GM19023 (cell line): Measurements from ENCODE around the gene MTFP1.
"Not testable (repeated sequence)": the region's sequence is repeated elsewhere in the genome, so short reads cannot be mapped to it uniquely, and the experiment has no call there.

ENCODE experiments used
- ATAC-seq: cut with Tn5 transposase; IDR thresholded peaks from one replicate; pipeline ENCODE4 v1.9.1; 2021; ENCODE audit warnings: mild to moderate bottlenecking, moderate library complexity; ENCODE audit not compliant: unreplicated experiment

Gene MTFP1

GRCh38 chr22:30453731-30454510 lies 28.4 kb downstream of the MTFP1 start:
- no peak for ATAC-seq

GRCh38 chr22:30455075-30455840 lies 29.7 kb downstream of the MTFP1 start:
- ATAC-seq: no peak

GRCh38 chr22:30457981-30458380 lies 32.4 kb downstream of the MTFP1 start:
- ATAC-seq: no peak

DNA sequence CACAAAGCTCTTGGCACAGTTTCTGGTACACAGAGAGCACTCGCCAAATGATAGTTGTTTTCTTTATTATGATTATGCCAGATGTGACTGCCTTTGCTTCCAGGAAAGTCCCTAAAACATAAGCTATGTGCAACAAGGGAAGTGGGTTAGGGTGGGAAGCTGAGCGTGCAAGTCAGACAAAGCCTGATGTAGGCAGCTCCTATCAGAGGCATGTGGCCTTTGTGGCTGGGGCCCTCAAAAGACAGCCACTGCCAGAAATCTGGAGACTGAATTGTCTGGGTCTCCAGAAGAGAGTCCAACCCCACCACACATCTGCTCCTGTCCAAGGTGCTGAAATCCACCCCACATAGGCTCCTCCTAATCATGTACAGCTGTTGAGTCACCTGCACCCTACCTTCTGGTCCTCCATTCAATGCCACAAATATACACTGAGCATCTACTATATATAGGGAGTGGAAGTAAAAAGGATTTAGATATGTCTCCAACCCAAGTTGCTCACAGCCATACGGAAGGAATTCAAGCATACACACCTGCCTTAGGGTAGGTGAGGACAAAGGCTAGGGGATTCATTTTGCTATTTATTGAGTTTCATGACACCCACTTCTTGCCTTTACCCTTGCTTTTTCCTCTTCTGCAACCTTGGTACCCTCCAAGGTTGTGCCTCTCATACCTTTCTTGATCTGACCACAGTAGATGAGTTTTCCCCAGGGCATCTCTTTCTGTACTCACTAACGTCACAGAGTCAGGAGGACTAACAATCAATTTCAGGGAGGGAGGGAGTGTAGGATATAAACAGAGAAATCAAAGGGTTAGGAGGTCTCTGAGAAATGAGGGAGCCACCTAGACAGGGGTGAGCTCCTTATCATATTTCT lies 33.8 kb downstream of the MTFP1 start:
- ATAC-seq: no peak

DNA sequence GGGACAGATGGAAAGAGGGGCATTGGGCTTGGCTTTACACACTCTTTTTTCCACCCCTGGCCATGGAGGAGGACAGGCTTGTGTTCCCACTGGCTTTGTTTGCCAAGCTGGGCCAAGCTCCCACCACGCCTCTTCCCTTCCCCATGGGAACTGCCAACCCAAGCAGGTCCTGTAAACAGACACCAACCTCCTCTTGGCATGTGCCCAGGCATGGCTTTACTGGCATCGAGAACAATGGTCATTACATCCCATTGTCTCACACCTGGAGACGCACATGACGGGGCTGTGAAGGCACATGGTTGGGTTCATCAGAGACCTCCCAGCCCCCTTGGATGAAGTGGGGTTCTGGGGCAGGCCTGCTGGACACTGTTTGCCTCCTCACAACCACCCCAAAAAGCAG lies 34.6 kb downstream of the MTFP1 start:
- no peak for ATAC-seq

DNA sequence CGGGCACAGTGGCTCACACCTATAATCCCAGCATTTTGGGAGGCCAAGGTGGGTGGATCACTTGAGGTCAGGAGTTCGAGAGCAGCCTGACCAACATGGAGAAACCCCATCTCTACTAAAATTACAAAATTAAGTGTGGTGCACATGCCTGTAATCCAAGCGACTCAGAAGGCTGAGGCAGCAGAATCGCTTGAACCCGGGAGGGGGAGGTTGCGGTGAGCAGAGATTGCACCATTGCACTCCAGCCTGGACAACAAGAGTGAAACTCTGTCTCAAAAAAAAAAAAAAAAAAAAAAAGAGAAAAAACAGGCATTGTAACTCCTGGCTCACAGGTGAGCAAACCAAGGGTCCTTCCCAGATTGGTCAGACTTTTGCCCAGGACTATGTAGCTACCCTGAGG lies 35.0 kb downstream of the MTFP1 start:
- ATAC-seq: not testable (repeated sequence)

- ATAC-seq: no peak
These were observed 43.6 kb downstream of the MTFP1 start for GRCh38 chr22:30469165-30469564.

DNA sequence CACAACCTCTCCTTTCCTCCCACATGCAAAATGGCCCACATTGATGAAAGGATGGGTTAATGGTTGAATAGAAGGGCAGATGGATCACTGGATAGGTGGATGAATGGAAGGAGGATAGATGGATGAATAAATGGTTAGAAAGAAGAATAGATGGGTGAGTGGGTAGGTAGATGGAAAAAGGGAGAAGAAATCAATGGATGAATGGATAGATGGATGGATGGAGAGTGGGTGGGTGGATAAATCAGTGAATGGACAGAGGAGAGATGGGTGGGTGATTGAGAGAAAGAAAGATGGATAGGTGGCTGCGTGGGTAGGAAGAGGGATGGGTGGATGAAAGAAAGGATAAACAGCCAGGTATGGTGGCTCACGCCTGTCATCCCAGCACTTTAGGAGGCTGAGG lies 45.1 kb downstream of the MTFP1 start:
- no peak for ATAC-seq

DNA sequence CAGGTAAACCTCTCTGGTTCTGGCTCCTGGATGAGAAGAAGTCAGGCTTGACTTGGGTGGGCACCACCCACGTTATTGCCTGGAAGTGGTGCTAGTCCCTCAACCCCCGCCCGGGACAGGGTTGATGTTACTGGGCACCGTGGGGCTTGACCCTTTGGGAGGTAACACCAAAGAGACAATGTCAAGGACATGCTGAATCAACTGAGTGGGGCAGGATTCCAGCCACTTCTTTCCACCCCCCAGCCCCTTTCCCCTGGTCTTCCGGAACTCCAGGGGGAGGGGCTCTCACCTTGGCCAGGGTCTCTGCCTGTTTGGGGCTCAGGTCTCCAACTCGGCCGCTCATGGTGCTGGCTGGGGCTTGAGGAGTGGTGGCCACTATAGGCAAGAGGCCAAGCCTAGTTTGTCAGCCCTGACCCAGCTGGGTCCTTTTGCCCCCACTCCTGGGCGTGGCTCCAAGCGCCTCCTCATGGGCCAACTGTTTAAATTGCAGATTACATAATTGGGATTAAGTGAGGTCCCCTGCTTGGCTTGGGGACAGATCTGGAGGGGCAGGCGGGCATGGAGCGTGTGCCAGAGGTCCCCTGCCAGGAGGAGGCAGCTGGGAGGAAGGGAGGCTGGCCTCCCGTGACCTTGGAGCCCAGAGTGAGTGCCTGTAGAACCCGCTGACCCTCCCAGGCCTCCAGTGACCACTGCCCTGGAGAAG lies 46.2 kb downstream of the MTFP1 start, which contains the start of gene SEC14L3:
SEC14L3 (minus strand) TSS at position 402 of the 703 bp plus-strand sequence; CDS start at position 343, 59 bp downstream.
- no peak for ATAC-seq

- no peak for ATAC-seq
These were observed 47.6 kb downstream of the MTFP1 start for GRCh38 chr22:30472994-30473720.

DNA sequence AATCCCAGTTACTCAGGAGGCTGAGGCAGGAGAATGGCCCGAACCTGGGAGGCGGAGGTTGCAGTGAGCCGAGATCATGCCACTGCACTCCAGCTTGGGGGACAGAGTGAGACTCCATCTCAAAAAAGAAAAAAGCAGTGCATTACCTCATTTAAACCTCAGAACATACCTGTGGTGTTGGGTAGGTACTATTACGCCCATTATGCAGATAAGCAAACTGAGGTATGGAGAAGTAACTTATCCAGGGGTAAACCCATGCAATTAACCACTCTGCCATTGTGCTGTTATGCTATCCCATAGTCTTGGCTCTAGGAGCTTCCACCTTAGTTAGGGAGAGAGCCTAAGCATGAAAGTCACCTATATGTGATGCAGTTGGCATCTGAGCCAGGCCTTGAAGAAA lies 48.6 kb downstream of the MTFP1 start:
- ATAC-seq: no peak

DNA sequence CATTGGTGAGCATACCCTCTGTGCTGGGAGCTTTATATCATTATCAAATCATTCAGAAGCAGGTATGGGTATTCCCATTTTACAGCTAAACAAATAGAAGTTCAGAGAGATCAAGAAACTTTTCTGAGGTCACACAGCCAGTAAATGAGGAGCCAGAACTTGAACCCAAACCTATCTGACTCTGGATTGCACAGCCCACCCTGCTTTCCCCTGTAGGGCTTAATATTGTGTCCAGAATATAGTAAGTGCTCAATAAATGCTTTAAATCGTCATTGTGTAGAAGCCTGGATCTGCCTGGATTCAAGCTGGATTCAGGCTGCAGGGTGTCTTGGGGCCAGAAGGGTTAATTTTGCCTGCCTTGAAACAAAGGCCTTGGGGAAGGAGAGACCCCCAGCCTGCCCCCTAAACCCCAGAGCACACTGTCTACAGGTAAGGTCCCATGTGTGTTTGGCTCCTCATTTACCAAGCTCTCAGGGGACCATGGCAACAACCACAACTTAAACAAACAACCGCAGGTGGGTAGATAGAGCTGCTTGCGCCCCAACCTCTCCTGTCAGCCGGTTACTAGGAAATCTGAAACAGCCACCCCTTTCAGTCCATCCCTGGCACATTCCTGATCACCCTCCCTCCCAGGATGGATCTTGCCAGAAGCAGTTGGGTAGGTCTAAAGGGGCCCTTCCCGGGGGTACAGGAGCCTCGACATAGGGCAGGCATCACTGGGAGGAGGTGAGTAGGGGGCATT lies 49.3 kb downstream of the MTFP1 start:
- no peak for ATAC-seq
